HepG2 (cell line): Measurements from ENCODE around the gene UPK1A. TPM values are rescaled to one million over a fixed set of nuclear protein-coding genes. Genes with fewer than 3 reads are reported as not detected.

Experiments used
- ASH2L ChIP-seq: fragments of 300-600, 200-600 bp; sonication (generic); IDR thresholded peaks from 2 replicates; pipeline ENCODE4 v1.7.0; 2017; ENCODE audit warnings: low read depth, mild to moderate bottlenecking, moderate library complexity, mixed read lengths, low read length; ENCODE audit not compliant: insufficient read length
- ATRX ChIP-seq: sonication (generic); formaldehyde crosslinking; IDR thresholded peaks from 2 replicates; pipeline ENCODE4 v1.4.0; 2020; ENCODE audit warnings: missing genetic modification reagents, borderline replicate concordance
- GZF1 ChIP-seq: sonication (generic); formaldehyde crosslinking; IDR thresholded peaks from 2 replicates; pipeline ENCODE4 v1.5.1; 2020; ENCODE audit warnings: mild to moderate bottlenecking, missing genetic modification reagents
- ISX ChIP-seq: sonication (generic); formaldehyde crosslinking; conservative IDR thresholded peaks from 2 replicates; pipeline ENCODE4 v1.5.0; 2020; ENCODE audit warnings: missing genetic modification reagents
- JUND ChIP-seq: sonication (generic); formaldehyde crosslinking; IDR thresholded peaks from 2 replicates; pipeline ENCODE4 v1.8.0; 2022; ENCODE audit warnings: mild to moderate bottlenecking, missing genetic modification reagents
- KAT8 ChIP-seq: IDR thresholded peaks from 2 replicates; pipeline ENCODE4 v1.6.1; 2016; ENCODE audit warnings: missing genetic modification reagents, missing compliant biosample characterization
- KLF11 ChIP-seq: IDR thresholded peaks from 2 replicates; pipeline ENCODE4 v1.6.1; 2016; ENCODE audit warnings: missing compliant biosample characterization
- NFRKB ChIP-seq: fragments of 450-650 bp; IDR thresholded peaks from 2 replicates; pipeline ENCODE4 v1.6.1; 2017
- NKX3-1 ChIP-seq: sonication (generic); formaldehyde crosslinking; IDR thresholded peaks from 2 replicates; pipeline ENCODE4 v1.5.0; 2020; ENCODE audit warnings: missing genetic modification reagents
- NR1H2 ChIP-seq: sonication (generic); formaldehyde crosslinking; IDR thresholded peaks from 2 replicates; pipeline ENCODE4 v1.8.1; 2022; ENCODE audit warnings: low read depth, missing genetic modification reagents, borderline replicate concordance
- NR3C1 ChIP-seq: sonication (generic); formaldehyde crosslinking; IDR thresholded peaks from 2 replicates; pipeline ENCODE4 v1.4.0; 2020; ENCODE audit warnings: missing genetic modification reagents
- PCBP1 ChIP-seq: fragments of 200-400 bp; formaldehyde crosslinking; IDR thresholded peaks from 2 replicates; pipeline ENCODE4 v1.6.1; 2017; ENCODE audit warnings: mild to moderate bottlenecking, low read depth, low read length, borderline replicate concordance
- PLRG1 ChIP-seq: fragments of 450-650 bp; conservative IDR thresholded peaks from 2 replicates; pipeline ENCODE4 v1.6.1; 2016
- SPEN ChIP-seq: sonication (generic); formaldehyde crosslinking; IDR thresholded peaks from 2 replicates; pipeline ENCODE4 v1.5.1; 2020; ENCODE audit warnings: low read depth, mild to moderate bottlenecking, missing genetic modification reagents
- ZFX ChIP-seq: sonication (generic); formaldehyde crosslinking; IDR thresholded peaks from 2 replicates; pipeline ENCODE4 v1.4.0; 2020; ENCODE audit warnings: mild to moderate bottlenecking, low read depth, missing genetic modification reagents, moderate library complexity
- ZNF136 ChIP-seq: sonication (generic); formaldehyde crosslinking; IDR thresholded peaks from 2 replicates; pipeline ENCODE4 v1.8.1; 2022; ENCODE audit warnings: low read depth, mild to moderate bottlenecking, moderate library complexity, missing genetic modification reagents
- ZNF496 ChIP-seq: sonication (generic); formaldehyde crosslinking; IDR thresholded peaks from 2 replicates; pipeline ENCODE4 v1.8.1; 2023; ENCODE audit warnings: mild to moderate bottlenecking, moderate library complexity, missing genetic modification reagents; ENCODE audit not compliant: insufficient replicate concordance
- ZNF546 ChIP-seq: sonication (generic); formaldehyde crosslinking; conservative IDR thresholded peaks from 2 replicates; pipeline ENCODE4 v1.8.1; 2023; ENCODE audit warnings: mild to moderate bottlenecking, missing genetic modification reagents
- ZNF724P ChIP-seq: sonication (generic); formaldehyde crosslinking; IDR thresholded peaks from 2 replicates; pipeline ENCODE4 v1.8.0; 2022; ENCODE audit warnings: missing genetic modification reagents, borderline replicate concordance
- ZSCAN25 ChIP-seq: sonication (generic); formaldehyde crosslinking; IDR thresholded peaks from 2 replicates; pipeline ENCODE4 v1.8.0; 2022; ENCODE audit warnings: mild to moderate bottlenecking, missing genetic modification reagents
- polyA plus RNA-seq, 8 experiments: library from polyadenylated mRNA; depleted of rRNA in 3 of 8; stranded (reverse) in 7 of 8; unstranded in 1 of 8; fragments of >200 nt; fragmentation: Illumina TruSeq in 4 of 8; extraction: Trizol in 4 of 8; gene quantifications; 2 replicates each; pipeline versions ENCODE4 v1.2.1 to v1.2.3, GENCODE V29; 2011 to 2016; ENCODE audit warnings: low read depth in 4 of 8, missing spikeins in 1 of 8, mixed read lengths in 1 of 8; ENCODE audit not compliant: insufficient read depth in 1 of 8
- total RNA-seq, 5 experiments: library from RNA; depleted of rRNA; stranded (reverse); fragments of >200 nt; fragmentation: Illumina TruSeq; extraction: Trizol; gene quantifications; 2 replicates each; pipeline ENCODE4 v1.2.3, GENCODE V29; 2016; ENCODE audit warnings: low read depth in 1 of 5
- TF ChIP-seq, protein P1 (sequence below): sonication (generic); formaldehyde crosslinking; IDR thresholded peaks from 2 replicates; pipeline ENCODE4 v1.5.0; 2020; ENCODE audit warnings: missing genetic modification reagents
- TF ChIP-seq, protein P2 (sequence below), 2 experiments: sonication (generic) in 1 of 2; formaldehyde crosslinking in 1 of 2; IDR thresholded peaks; 2 replicates each; pipeline versions ENCODE4 v1.4.0 to v1.6.1; 2018 to 2020; ENCODE audit warnings: missing genetic modification reagents in 2 of 2, borderline replicate concordance in 1 of 2, low read depth in 1 of 2, mild to moderate bottlenecking in 1 of 2, missing biosample characterization in 1 of 2
- TF ChIP-seq, protein P3 (sequence below): sonication (generic); formaldehyde crosslinking; IDR thresholded peaks from 2 replicates; pipeline ENCODE4 v1.5.1; 2020; ENCODE audit warnings: missing genetic modification reagents, mild to moderate bottlenecking, borderline replicate concordance

UPK1A gene
- total and polyA plus RNA-seq, 2 of the 13 experiments (the other 11 are each of a cell fraction or from before 2014, with no cell fraction given), result 2.9 TPM; not detected in 1

DNA sequence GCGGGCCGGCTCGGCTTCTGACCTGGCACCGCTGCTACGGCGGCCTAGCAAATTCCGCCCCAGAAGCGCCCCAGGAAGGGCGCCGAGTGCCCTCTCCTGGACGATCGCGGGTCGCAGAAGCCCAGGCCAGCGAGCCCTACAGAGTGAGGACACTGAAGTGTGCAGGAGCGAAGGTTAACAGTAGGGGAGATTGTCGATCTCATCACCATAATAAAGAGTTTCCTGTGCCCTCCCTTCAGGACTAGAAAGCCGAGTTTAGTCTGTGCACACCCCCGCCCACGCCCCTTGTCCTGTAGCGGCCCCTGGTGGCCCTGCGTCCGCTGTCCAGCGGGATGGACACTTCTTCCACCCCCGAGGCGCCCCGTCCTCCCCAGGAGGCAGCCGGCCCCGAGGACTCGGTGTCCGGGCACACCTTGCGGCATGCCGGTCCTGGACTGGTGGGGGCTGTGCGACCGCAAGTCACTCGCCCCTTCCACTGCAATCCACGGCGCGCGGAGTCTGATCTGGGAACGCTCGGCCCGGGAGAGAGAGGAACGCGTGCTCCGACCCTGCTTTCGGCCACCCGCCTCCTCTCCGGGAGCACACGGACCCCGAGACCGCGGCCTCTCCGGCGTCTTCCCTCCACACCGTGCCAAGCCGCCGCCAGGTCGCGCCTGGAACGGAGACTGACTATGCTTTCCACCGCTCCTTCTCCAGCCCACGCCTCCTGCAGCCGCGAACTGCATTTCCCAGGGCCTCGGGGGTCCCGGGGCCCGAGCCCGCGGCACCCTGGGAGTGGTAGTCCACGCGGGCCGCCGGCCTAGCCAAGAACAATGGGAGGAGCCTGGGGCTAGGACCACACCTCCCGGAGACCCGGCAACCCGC is 50.7 kb downstream of the UPK1A start (continued):
- no peak for TF ChIP-seq ATRX (CRISPR knock-in tag)
- no peak for TF ChIP-seq PCBP1
- peak; percentile 95 for TF ChIP-seq ZFX (CRISPR knock-in tag)
- no peak for TF ChIP-seq NR1H2
- TF ChIP-seq ISX (CRISPR knock-in tag), result 0 out of 2 replicates have a peak, but pooled peaks have one; percentile 22
- TF ChIP-seq ZNF724P (CRISPR knock-in tag), result peak; percentile 64; the same call in 1 of the 2 replicates
- TF ChIP-seq NR3C1 (CRISPR knock-in tag), result no peak
- TF ChIP-seq, protein P1, sequence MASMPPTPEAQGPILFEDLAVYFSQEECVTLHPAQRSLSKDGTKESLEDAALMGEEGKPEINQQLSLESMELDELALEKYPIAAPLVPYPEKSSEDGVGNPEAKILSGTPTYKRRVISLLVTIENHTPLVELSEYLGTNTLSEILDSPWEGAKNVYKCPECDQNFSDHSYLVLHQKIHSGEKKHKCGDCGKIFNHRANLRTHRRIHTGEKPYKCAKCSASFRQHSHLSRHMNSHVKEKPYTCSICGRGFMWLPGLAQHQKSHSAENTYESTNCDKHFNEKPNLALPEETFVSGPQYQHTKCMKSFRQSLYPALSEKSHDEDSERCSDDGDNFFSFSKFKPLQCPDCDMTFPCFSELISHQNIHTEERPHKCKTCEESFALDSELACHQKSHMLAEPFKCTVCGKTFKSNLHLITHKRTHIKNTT (CRISPR knock-in tag), result no peak
- TF ChIP-seq, protein P2, sequence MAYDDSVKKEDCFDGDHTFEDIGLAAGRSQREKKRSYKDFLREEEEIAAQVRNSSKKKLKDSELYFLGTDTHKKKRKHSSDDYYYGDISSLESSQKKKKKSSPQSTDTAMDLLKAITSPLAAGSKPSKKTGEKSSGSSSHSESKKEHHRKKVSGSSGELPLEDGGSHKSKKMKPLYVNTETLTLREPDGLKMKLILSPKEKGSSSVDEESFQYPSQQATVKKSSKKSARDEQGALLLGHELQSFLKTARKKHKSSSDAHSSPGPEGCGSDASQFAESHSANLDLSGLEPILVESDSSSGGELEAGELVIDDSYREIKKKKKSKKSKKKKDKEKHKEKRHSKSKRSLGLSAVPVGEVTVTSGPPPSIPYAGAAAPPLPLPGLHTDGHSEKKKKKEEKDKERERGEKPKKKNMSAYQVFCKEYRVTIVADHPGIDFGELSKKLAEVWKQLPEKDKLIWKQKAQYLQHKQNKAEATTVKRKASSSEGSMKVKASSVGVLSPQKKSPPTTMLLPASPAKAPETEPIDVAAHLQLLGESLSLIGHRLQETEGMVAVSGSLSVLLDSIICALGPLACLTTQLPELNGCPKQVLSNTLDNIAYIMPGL (CRISPR knock-in tag; IDR thresholded peaks at IDR 0.05; ENCODE audit: borderline replicate concordance in 1 of 2, low read depth in 1 of 2), result peak; percentile 82 to 95
- no peak for TF ChIP-seq ZNF496 (CRISPR knock-in tag)
- TF ChIP-seq PLRG1, result no peak
- TF ChIP-seq SPEN, result peak; percentile 62
- TF ChIP-seq ZSCAN25 (CRISPR knock-in tag), result no peak; the same call in 1 of the 2 replicates
- no peak for TF ChIP-seq KLF11 (CRISPR knock-in tag)
- no peak for TF ChIP-seq GZF1
- TF ChIP-seq ASH2L, result peak; percentile 41
- TF ChIP-seq NFRKB, result no peak
- peak; percentile 80 for TF ChIP-seq KAT8 (CRISPR knock-in tag)
- TF ChIP-seq ZNF546, result peak; percentile 81; the same call in 1 of the 2 replicates
- TF ChIP-seq ZNF136 (CRISPR knock-in tag), result no peak
- TF ChIP-seq, protein P3, sequence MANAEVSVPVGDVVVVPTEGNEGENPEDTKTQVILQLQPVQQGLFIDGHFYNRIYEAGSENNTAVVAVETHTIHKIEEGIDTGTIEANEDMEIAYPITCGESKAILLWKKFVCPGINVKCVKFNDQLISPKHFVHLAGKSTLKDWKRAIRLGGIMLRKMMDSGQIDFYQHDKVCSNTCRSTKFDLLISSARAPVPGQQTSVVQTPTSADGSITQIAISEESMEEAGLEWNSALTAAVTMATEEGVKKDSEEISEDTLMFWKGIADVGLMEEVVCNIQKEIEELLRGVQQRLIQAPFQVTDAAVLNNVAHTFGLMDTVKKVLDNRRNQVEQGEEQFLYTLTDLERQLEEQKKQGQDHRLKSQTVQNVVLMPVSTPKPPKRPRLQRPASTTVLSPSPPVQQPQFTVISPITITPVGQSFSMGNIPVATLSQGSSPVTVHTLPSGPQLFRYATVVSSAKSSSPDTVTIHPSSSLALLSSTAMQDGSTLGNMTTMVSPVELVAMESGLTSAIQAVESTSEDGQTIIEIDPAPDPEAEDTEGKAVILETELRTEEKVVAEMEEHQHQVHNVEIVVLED (CRISPR knock-in tag), result peak; percentile 91
- TF ChIP-seq NKX3-1 (CRISPR knock-in tag), result no peak
- TF ChIP-seq JUND (CRISPR knock-in tag), result peak; percentile 20; the same call in 1 of the 2 replicates
